NCI-H1105 treated with DMSO at 0.1 percent for 48 hours (cell line): ENCODE measurements around the gene PDE6D.
A peak's percentile ranks its signal among the peaks of the same experiment; 100 is the strongest.

Source experiments
- DNase-seq: peaks from one replicate; lab custom pipeline; 2025; lab: John Stamatoyannopoulos, UW

PDE6D gene

DNA sequence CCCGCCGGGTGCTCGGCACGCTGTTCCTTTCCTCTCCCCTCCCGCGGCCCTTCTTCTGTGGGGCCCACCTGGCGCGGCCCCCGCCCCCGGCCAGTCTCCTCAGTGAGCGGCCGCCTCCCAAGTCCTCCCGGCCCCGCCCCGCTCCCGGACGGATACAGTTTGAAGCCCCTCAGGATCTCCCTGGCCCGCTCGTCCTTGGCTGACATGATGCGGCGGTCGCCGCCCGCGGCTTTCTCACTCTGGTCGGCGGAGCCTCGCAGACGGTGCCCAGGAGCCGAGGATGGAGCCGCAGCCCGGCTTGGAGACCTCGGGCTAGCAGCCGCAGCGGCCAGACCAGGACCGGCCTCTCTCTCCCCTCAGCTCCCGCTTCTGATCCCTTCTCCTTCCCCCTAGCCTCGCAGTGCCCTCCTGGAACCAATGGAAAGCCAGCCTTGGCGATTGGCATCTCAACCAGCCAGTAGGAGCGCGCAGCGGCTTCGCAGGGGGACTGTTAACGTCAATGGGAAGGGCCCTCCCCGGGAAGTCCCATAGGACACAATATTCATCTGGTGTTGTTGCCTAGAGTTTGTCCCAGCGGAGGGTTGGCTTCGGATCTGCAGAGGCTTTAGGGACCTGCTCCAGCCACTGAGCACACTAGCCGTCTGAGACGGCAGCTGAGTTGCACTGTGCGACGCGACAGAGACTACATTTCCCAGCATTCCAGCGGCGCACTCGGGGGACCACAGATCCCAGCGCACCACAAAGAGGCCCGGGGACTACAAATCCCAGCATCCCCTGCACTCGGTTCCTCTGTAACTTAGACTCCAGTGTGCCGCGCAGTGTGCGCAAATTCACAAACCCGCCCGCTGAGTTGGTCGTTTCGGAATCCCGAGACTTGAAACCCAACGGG is at the start of gene PDE6D:
Gene PDE6D, minus strand, starts transcription at position 374 of the 889 bp plus-strand sequence. Its CDS starts 168 bp downstream, at position 206.
- peak; percentile 89 for DNase-seq

DNA sequence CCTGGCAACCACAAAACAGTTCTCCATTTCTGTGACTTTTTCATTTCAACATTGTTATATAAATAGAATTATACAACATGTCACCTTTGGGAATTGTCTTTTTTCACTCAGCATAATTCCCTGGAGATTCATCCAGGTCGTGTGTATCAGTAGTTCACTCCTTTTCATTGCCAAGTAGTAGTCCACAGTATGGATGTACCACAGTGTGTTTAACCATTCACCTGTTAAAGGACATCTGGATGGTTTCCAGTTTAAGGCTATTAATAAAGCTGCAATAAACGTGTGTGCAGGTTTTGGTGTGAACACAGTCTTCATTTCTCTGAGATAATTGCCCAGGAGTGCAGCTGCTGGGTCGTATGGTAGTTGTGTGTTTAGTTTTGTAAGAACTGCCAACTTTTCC is 40.8 kb upstream of the PDE6D start:
- no peak for DNase-seq

DNA sequence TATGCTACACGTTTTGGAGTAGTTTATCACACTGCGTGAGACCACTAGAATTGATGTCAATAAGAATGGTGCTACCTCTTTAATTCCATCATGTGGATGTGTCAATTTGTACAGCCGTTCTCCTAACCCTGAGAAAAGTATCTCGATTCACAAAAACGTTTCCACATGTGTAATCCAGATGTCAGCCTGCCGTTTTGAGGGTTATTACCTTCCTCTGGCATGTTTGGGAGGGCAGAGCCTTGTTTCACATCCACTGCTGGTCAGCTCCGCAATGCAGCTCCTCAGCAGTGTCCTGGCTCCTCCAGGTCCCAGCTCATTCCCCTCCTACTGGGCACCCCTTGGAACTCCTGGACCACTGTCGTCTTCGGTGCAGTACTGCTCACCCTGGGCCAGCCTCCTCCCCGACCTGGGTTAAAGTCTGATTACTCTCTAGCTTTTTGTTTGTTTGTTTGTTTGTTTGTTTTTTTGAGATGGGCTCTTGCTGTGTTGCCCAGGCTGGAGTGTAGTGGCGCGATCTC is 39.8 kb upstream of the PDE6D start:
- DNase-seq: no peak

DNA sequence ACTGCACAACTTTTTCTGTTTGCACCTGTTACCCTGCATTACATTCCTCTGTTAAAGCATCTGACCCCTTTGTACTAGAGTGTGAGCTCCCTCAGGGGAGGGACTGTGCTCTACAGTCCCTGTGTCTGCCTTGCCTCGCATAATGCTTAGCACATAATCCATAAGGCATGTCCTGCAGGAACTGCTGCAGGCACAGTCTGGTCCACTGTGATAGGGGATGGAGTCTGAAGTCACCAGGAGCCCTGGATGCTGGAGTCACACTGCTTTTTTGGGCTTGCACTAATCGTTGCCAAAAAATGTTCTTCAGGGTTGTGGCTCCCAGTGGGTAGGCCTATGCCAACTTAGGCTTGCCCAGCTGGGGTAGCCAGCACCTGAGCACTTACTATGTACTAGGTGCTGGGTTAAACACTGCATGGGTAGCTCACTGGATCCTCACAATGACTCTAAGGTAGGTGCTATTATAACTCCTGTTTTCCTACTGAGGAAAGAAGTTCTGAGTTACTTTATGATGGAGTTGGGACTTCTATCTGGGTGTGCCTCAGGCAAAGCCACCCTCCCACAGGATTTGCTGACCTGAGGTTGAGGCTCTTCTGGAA is 38.5 kb upstream of the PDE6D start:
- DNase-seq: no peak

DNA sequence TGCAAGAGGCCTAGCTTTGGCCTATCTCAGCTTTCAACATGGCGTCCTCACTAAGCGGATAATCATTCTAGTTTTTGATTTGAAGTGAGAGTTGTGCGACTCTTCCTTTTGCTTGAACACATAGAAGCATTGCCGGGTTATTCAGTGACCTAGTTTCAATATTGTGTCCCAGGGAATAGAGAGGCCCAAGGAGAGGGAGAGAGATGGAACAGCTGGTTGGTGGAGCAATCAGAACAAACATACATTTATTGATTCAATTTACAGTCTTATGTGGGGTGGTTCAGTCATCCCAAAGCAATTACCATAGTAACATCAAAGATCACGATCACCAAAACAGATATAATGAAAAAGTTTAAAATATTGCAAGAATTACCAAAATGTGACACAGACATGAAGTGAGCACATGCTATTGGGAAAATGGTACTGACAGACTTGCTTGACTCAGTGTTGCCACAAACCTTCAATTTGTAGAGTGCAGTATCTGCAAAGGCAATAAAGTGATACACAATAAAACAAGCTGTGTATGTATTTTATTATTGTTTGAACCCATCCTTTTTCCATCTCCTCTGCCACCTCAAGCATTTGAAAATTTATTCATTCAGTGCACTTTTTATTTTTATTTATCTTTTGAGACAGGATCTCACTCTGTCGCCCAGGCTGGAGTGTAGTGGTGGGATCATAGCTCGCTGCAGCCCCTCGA is 35.4 kb upstream of the PDE6D start:
- DNase-seq: no peak

DNA sequence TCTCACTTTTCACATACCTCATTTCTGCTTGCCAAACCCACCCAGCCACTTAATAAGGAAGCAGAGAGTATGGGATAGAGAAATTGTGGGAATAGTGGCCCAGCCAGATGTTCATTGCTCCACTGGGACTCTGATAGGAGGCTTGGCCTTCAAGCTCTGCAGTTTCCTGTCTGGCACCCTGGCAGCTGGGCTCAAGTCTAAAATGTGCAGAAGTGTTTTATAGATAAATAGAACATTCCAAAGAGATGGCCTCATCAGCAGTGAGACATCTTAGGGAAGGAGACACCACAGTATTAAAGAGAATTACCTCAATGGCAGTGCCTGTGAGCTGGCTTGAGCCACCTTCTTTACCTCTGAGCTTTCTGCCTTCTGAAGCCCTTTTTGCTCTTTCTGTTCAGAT is 29.8 kb upstream of the PDE6D start:
- no peak for DNase-seq

DNA sequence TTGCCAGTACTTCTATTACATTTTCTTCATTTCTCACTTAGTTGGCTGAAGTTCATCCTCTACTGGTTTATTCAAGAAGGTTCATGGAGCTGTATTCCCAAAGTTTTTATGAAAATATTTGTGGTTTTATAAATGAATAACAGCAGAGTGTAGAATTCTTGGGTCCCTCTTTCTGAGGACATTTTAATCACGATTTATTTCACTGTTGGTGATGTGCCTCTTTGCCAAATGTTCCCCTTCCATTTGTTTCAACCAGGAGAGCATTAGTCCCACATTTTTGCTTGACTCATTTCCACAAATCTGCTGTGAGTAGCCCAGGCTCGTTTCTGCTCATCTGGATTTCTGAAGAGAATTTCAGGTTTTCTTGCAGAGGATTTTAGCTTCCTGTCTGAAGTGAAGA is 25.9 kb upstream of the PDE6D start:
- DNase-seq: no peak

DNA sequence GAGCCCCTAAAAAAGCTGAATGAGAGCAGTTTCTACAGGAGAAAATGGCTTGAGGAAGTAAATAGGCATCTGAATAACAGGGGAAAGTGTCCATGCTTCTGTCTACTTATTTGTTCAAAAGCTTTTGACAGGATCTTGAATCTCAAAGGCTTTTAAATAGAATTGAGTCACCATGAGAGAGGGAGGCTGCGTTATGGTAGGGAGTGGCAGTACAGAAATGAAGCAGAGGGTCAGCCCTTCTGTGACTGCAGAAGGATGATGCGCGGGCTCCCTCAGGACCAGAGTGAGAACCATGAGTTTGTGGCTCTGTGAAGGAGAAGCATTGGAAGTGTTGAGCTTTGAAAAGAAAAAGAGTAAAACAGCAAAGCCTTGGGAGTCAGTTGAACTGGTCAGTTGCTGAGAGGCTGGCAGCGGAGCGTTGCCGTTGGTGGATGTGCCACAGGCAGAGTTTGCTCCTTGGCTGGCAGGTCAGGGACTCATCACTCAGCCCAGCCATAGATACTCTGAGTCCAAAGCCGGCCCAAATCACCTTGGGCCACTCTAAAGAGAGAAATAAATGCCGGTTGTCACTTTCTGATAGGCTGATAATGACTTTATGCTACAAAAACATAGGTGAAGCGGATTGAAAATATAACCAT is 22.5 kb upstream of the PDE6D start:
- DNase-seq: no peak

DNA sequence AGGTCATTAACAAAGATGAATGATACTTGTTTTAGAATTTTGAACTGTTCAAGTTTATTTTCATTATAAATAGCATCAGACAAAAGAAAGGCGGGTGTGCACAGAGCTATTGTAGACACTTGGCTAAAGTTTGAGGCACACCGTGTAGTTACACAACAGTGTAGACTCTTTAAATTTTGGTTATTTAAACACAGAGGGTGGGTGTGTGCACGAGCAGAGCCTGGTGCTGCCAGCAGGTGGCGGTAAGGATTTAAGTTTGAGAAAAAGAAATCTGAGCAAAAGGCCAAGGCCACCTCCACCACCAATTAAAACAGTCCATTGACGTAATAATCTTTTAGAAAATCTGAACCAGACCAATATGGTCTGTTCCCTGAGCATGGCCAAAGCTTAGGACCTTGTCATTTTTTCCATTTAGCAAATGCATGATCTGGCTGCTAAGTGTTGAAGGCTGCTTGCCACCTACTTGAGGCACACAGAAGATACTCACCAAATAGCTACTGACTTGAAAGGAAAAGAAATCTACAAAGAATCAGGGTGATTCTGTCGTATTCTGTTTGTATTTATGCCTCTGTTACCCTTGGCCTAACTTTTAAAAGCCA is 19.5 kb upstream of the PDE6D start:
- DNase-seq: peak; percentile 21

DNA sequence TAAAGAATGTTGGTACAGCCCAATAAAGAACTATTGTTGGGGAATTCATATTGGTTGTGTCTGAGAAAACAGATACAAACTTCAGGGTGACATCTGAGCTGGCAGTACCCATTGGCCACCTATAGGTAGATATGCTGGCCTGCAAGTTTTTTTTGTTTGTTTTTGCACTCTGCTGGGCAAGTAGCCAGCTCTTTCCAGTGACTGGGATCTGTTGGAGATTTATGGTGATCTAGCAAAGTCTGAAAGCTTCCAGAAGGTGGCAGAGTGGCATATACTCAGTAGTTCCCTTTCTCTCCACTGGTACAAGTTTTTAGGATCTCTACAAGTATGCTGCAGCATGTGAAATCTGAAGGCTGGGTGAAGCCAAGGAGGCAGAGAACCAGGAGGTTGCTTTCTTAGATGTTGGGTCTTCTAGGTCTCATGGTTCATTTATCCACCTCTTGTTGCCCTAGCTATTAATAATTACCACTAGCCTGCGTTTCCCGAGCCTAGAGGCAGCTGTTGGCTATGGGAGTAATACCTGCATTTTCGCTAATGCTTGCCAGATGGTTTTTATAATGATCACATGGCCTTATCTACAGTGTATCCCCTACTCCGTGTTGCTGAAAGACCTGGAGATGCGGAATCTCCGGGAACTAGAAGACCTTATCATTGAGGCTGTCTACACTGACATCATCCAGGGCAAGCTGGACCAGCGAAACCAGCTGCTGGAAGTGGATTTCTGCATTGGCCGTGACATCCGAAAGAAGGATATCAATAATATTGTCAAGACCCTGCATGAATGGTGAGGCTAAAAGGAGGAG is 14.6 kb upstream of the PDE6D start:
- peak; percentile 83 for DNase-seq

DNA sequence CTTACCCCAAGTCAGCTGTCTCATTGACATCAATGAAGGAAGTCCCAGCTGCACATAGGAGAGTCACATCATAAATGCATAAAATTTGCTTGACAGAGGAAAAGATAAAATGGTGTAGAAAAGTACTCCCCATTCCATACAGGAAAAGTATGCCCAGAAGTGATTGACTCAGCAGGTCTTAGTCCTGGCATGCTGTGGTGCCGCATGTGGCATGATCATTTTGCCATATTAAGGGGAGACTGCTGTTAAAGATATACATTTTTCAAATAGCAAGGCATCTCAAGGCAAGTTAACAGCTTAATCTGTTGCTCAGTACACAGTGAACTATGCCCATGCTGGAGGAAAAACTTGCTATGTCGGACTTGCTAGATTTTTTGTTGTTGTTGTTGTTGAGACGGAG is 13.3 kb upstream of the PDE6D start:
- DNase-seq: no peak

DNA sequence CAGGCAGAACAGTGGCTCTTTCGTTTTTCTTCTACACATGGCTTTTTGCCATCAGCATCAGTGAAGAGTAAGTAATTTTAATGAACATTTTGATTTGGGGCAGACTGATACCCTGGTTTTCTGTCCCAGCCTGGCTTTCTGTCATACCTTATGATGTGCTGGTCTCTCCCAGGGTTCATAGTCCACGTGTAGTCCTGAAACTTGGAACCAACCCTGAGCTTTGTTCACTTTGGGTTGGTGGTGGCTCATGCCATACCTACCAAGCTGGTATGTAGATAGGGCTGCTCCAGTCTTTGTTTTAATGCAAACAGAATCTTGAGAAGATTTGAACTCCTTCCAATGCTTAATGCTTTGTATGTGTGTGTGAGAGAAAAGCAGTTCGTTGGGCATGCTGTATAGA is 10.0 kb upstream of the PDE6D start:
- no peak for DNase-seq

DNA sequence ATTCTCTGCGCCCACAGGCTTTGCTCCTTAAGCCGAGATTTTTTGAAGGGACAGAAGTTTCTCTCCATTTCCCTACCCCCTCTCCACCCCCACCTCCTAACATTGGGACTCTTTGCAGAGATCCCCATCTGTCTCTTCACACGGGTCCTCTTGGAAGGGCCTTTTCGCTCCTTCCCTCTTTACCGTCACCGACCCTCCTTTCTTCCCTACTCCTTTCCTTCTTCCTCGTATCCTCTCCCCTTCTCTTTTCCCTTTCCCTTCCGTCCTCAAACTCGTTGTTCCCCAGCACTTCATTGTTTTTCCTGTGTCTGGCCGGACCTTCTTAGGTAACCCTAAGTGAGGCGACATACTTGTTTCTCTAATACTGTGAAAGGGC is 5.8 kb upstream of the PDE6D start:
- DNase-seq: no peak

DNA sequence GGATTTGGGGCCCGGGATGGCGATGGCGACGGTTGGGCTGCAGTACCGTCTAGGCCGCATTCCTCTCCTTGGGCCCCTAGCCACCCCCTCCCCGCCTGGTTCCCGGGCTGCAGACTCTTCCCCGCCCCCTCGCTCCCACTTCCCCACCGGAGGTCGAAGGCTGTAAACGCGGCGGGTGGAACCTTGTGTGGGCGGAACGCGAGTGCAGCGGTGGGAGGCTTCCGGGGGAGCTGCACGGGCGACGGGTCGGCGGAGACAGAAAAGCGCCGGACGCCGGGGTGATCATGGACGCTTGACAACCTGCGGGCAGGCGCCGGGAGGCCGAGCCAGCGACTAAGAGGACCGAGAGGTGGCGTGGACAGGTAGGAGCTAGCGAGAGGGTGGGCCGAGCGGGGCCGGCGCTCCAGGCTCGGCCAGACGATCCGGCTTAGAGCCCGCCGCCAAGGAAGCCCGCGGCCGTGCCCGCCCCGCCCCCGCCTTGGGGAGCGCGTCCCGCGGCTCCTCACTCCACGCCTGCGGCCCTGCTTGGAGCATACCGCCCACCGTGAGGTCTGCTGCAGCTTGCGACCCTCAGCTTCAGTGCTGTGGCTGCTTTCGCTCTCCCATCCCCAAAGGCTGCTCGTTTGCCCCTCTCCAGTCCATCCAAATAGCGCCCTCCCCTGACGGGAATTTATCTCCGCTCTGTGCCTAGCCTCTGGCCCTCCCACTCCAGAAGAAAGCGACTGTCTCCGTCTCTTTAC is 5.3 kb upstream of the PDE6D start, which contains the start of gene COPS7B:
Gene COPS7B, plus strand, starts transcription at position 269 of the 740 bp plus-strand sequence. CDS start 2,126 bp downstream, outside the sequence.
- peak; percentile 65 for DNase-seq

DNA sequence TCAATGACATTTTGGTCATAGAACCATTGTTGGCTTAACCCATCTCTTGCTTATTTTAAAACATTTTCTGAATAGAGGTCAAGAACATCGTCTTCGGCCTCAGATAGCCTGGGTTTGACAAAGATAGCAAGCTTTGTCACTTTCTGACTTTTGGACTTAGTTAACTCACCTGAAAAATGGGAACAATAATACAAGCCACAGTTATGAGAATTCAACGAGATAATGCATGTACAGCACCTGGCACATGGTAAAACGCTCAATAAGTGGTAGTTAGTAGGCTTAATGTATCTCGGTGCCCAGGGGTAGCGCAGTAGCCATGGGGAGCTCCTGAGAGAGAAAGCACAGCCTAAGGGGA is 4.7 kb upstream of the PDE6D start:
- DNase-seq: no peak

DNA sequence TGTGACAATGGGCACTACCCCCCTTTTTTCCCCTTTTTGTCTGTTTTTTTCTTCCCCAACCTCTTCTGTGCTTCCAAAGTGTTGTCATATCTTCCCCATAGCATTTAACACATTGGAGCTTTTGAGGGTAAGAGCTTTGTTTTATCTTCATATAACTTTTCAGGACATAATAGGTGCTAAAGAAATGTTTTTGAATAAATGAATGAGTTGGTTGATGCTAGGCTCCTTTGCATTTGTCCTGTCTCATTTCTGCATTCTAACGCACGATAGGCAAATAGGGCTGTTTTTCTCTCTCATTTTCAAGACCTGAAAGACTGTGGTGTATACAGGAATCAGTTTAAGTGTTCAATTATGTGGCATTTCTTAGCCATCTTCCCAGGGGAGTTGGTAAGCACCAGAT is 4.3 kb upstream of the PDE6D start:
- DNase-seq: no peak

DNA sequence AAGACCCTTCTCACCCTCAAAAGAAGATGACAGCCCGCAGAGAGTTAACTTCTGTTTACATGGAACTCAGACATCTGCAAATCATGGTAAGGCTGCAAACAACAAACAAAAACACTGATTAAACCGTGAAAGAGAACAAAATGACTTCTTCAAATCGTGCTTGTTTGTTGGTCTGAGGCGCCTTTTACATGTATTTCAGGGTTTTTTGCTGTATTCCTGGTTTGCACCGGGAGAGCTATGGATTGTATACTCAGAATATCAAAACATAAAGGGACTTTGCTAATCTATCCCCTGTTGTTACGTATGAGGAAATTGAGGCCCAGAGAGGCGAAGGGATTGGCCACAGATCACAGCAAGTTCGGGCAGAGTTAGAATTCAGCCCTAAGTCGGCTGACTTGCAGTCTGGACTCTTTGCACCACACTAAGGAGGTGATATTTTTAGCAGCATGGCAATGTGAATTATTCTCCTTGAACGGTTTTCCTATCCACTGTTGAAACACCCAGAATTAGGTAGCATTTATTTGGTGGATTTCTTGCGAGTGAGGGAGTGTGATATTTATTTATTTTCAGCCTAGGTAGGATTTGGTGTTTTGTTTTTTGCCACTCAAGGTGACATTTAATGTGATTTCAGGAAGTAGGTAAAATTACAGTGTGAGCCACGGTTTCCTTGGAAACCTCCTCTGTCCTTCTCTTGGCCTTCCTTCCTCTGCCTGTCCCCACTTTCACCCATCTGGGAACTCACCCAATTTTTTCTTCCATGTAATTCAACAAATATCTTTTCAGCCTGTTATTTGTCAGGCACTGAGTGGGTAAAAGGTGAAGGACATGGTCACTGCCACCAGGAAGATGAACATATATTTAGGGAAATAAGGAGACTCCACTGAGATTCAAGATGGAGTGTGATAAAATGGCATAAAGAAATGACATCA is 980 bp upstream of the PDE6D start:
- DNase-seq: peak; percentile 11

DNA sequence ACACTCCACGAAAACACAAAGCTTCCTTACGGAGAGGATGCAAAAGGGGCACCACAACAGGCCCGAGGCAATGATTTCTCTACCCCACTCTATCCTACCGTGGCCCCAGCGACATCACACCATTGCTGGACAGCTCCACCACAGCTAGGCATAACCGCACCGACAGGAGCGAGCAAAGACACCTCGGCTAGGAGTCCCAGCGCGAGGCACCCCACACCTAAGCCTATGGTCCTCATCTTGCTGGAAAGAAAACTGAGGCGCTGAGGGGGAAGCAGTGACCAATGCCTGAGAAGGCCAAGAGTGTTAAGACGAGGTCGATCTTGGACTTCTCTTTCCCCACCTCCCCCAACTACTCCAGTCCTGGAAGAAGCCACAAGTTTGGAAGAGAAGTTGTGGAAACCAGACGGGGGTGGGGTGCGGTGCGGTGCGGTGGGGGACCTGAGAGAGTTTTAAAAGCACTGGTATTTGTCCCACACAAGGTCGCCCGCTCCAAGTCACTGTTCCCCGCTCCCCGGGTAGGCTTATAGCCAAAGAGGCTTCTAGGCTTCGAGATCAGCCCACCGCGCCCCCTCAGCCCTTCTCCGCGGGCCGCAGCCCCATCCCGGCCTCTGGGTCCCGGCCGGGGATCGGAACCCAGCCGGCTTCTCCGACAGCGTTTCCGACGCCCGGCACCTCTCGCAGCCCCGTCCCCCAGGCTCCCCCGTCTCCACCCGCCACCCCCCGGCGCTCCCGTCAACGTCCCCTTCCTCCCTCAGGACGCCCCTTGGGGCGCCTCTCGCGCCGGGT is 766 bp downstream of the PDE6D start:
- no peak for DNase-seq
